Right atrium auricular region (tissue), 2 donors: ENCODE results near the gene NINL. TPM values are rescaled to one million over a fixed set of nuclear protein-coding genes. Genes with fewer than 3 reads are reported as not detected.

ENCODE experiments used
- DNase-seq: peaks from one replicate; pipeline ENCODE4 v3.0.0-alpha.2; 2019; ENCODE audit warnings: low spot score
- H3K27ac ChIP-seq, 2 donors: fragments of 200-600 bp; sonication (generic); 1 replicate in 1 of 2; 2 replicates in 1 of 2; pipeline ENCODE4 v1.5.1; 2016 to 2019
- H3K27me3 ChIP-seq, 2 donors: fragments of 200-600 bp; sonication (generic); one replicate each; pipeline versions ENCODE4 v1.5.1 to v1.6.0; 2017 to 2019
- H3K36me3 ChIP-seq: fragments of 200-600 bp; sonication (generic); one replicate; pipeline ENCODE4 v1.5.1; 2016
- H3K4me1 ChIP-seq, 2 donors: fragments of 200-600 bp; sonication (generic); one replicate each; pipeline versions ENCODE4 v1.5.1 to v1.6.0; 2017 to 2019
- H3K4me3 ChIP-seq, 2 donors: fragments of 200-600 bp; sonication (generic); 1 replicate in 1 of 2; 2 replicates in 1 of 2; pipeline ENCODE4 v1.5.1; 2017 to 2019; ENCODE audit warnings: mild to moderate bottlenecking in 1 of 2, moderate library complexity in 1 of 2
- H3K9me3 ChIP-seq, 2 donors: fragments of 200-600 bp; sonication (generic); one replicate each; pipeline ENCODE4 v1.5.1; 2019
- total RNA-seq, 2 donors: library from RNA; depleted of rRNA; stranded (reverse); fragments of >200 nt; gene quantifications; one replicate each; pipeline ENCODE4 v1.1.0, GENCODE V29; 2016
- TF ChIP-seq, protein P1 (sequence below), 2 donors: fragments of 200-600 bp; sonication (generic); IDR thresholded peaks; one replicate each; pipeline ENCODE4 v1.5.1; 2019; ENCODE audit warnings: antibody characterized with exemption in 2 of 2

Gene NINL
- total RNA-seq, 2 donors from 2014 or later: 3.7 to 4.8 TPM

- Histone ChIP-seq H3K4me1 (no peaks in the 10 kb centered on the region), H3K27ac (no peak overlapping the region), H3K27me3 (no peaks in the 10 kb centered on the region), H3K9me3 (no peaks in the 10 kb centered on the region), H3K4me3 (no peak overlapping the region), H3K36me3 (no peaks in the 10 kb centered on the region)
- TF ChIP-seq, protein P1, sequence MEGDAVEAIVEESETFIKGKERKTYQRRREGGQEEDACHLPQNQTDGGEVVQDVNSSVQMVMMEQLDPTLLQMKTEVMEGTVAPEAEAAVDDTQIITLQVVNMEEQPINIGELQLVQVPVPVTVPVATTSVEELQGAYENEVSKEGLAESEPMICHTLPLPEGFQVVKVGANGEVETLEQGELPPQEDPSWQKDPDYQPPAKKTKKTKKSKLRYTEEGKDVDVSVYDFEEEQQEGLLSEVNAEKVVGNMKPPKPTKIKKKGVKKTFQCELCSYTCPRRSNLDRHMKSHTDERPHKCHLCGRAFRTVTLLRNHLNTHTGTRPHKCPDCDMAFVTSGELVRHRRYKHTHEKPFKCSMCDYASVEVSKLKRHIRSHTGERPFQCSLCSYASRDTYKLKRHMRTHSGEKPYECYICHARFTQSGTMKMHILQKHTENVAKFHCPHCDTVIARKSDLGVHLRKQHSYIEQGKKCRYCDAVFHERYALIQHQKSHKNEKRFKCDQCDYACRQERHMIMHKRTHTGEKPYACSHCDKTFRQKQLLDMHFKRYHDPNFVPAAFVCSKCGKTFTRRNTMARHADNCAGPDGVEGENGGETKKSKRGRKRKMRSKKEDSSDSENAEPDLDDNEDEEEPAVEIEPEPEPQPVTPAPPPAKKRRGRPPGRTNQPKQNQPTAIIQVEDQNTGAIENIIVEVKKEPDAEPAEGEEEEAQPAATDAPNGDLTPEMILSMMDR (IDR thresholded peaks at IDR 0.05): no peak
- DNase-seq: no peak
Observed at GRCh38 chr20:25444556-25444955, 140.8 kb downstream of the NINL start.

GRCh38 chr20:25439328-25439727, 146.0 kb downstream of the NINL start:
- no peaks in the 10 kb centered on the region for H3K36me3 ChIP-seq
- H3K4me3 ChIP-seq: no peak overlapping the region
- DNase-seq: no peak
- H3K4me1 ChIP-seq: no peaks in the 10 kb centered on the region
- TF ChIP-seq, protein P1 (IDR thresholded peaks at IDR 0.05): no peak
- H3K27me3 ChIP-seq: no peaks in the 10 kb centered on the region
- H3K9me3 ChIP-seq: no peaks in the 10 kb centered on the region
- no peak overlapping the region for H3K27ac ChIP-seq

- TF ChIP-seq, protein P1 (IDR thresholded peaks at IDR 0.05): no peak
- no peaks in the 10 kb centered on the region for H3K36me3 ChIP-seq
- H3K27ac ChIP-seq: peak overlapping the region in 1 of 2 donors; percentile 54
- no peaks in the 10 kb centered on the region for H3K27me3 ChIP-seq
- DNase-seq: no peak
- no peaks in the 10 kb centered on the region for H3K9me3 ChIP-seq
- no peaks in the 10 kb centered on the region for H3K4me1 ChIP-seq
- H3K4me3 ChIP-seq: no peak overlapping the region
Observed at GRCh38 chr20:25437153-25437581, 148.2 kb downstream of the NINL start.

DNA sequence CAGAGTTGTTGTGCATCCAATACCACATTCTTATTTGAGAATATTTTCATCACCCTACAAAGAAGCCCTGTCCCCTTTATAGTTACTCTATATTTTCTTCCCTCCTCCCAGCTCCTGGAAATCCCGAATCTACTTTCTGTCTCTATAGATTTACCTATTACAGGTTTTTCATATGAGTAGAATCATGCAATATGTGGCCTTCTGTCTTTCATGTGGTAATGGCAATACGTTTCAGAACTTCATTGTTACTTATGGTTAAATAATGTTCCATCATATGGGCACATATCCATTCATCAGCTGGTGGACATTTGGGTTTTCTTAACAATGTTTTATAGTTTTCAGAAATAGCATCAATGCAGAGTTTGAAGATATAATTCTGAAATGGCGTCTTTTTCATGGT, 160.8 kb downstream of the NINL start:
- no peak overlapping the region for H3K27ac ChIP-seq
- TF ChIP-seq, protein P1 (IDR thresholded peaks at IDR 0.05): no peak
- no peaks in the 10 kb centered on the region for H3K27me3 ChIP-seq
- no peak overlapping the region for H3K4me3 ChIP-seq
- no peaks in the 10 kb centered on the region for H3K4me1 ChIP-seq
- DNase-seq: no peak
- H3K36me3 ChIP-seq: no peaks in the 10 kb centered on the region
- no peaks in the 10 kb centered on the region for H3K9me3 ChIP-seq

DNA sequence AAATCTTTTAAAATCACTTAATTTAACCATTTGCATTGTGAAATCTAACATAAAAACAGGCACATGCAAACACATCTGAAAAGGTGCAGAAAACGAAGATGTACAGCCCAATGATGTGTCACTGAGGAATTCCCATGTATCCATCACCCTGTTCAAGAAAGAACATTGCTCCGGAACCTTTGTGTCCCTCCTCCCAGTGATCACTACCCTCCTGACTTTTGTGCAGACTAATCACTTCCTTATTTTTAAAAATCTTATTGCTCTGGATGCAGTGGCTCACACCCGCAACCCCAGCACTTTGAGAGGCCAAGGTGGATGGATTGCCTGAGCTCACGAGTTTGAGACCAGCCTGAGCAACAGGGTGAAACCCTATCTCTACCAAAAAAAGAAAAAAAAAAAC, 163.3 kb downstream of the NINL start:
- no peaks in the 10 kb centered on the region for H3K27me3 ChIP-seq
- H3K9me3 ChIP-seq: no peaks in the 10 kb centered on the region
- H3K4me3 ChIP-seq: no peak overlapping the region
- no peak for DNase-seq
- TF ChIP-seq, protein P1 (IDR thresholded peaks at IDR 0.05): no peak
- H3K4me1 ChIP-seq: no peaks in the 10 kb centered on the region
- no peak overlapping the region for H3K27ac ChIP-seq
- no peaks in the 10 kb centered on the region for H3K36me3 ChIP-seq

- no peak for DNase-seq
- Histone ChIP-seq H3K36me3 (no peaks in the 10 kb centered on the region), H3K27me3 (no peaks in the 10 kb centered on the region), H3K4me3 (no peak overlapping the region), H3K9me3 (no peaks in the 10 kb centered on the region), H3K27ac (no peak overlapping the region), H3K4me1 (no peaks in the 10 kb centered on the region)
- TF ChIP-seq, protein P1 (IDR thresholded peaks at IDR 0.05): no peak
Observed at GRCh38 chr20:25421102-25421501, 164.2 kb downstream of the NINL start.
